SJSA1 (cell line): ENCODE results near the gene CCDC88B. TPM values are rescaled to one million over a fixed set of nuclear protein-coding genes. Genes with fewer than 3 reads are reported as not detected.

Experiments used
- DNase-seq, 2 experiments: peaks; one replicate each; pipeline ENCODE4 v3.0.0-alpha.2; 2015 to 2020; ENCODE audit warnings: low spot score in 2 of 2, low read depth in 1 of 2
- H3K27ac ChIP-seq: fragments of 250-450 bp; sonication (Bioruptor Pico); 2 replicates; pipeline ENCODE4 v1.5.1; 2020; ENCODE audit warnings: mild to moderate bottlenecking, moderate library complexity
- H3K27me3 ChIP-seq: fragments of 250-450 bp; sonication (Bioruptor Pico); replicated peaks from 2 replicates; pipeline ENCODE4 v1.5.1; 2020; ENCODE audit warnings: mild to moderate bottlenecking, moderate library complexity
- H3K36me3 ChIP-seq: fragments of 250-450 bp; sonication (Bioruptor Pico); 2 replicates; pipeline ENCODE4 v1.5.1; 2020; ENCODE audit warnings: mild to moderate bottlenecking
- H3K4me1 ChIP-seq: fragments of 250-450 bp; sonication (Bioruptor Pico); replicated peaks from 2 replicates; pipeline ENCODE4 v1.6.1; 2021; ENCODE audit warnings: mild to moderate bottlenecking
- H3K4me3 ChIP-seq: fragments of 250-450 bp; sonication (Bioruptor Pico); 2 replicates; pipeline ENCODE4 v1.5.1; 2020; ENCODE audit warnings: mild to moderate bottlenecking
- H3K9me3 ChIP-seq: fragments of 250-450 bp; sonication (Bioruptor Pico); replicated peaks from 2 replicates; pipeline ENCODE4 v1.5.1; 2020; ENCODE audit warnings: mild to moderate bottlenecking
- total RNA-seq: library from RNA; depleted of rRNA; stranded (reverse); fragments of >200 nt; shearing (Covaris generic); gene quantifications from 2 replicates; pipeline ENCODE4 v1.2.3, GENCODE V29; 2014; rRNA removed

Gene CCDC88B, protein sequence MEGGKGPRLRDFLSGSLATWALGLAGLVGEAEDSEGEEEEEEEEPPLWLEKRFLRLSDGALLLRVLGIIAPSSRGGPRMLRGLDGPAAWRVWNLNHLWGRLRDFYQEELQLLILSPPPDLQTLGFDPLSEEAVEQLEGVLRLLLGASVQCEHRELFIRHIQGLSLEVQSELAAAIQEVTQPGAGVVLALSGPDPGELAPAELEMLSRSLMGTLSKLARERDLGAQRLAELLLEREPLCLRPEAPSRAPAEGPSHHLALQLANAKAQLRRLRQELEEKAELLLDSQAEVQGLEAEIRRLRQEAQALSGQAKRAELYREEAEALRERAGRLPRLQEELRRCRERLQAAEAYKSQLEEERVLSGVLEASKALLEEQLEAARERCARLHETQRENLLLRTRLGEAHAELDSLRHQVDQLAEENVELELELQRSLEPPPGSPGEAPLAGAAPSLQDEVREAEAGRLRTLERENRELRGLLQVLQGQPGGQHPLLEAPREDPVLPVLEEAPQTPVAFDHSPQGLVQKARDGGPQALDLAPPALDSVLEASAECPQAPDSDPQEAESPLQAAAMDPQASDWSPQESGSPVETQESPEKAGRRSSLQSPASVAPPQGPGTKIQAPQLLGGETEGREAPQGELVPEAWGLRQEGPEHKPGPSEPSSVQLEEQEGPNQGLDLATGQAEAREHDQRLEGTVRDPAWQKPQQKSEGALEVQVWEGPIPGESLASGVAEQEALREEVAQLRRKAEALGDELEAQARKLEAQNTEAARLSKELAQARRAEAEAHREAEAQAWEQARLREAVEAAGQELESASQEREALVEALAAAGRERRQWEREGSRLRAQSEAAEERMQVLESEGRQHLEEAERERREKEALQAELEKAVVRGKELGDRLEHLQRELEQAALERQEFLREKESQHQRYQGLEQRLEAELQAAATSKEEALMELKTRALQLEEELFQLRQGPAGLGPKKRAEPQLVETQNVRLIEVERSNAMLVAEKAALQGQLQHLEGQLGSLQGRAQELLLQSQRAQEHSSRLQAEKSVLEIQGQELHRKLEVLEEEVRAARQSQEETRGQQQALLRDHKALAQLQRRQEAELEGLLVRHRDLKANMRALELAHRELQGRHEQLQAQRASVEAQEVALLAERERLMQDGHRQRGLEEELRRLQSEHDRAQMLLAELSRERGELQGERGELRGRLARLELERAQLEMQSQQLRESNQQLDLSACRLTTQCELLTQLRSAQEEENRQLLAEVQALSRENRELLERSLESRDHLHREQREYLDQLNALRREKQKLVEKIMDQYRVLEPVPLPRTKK (N-terminal part only)
- 2.2 and 5.3 TPM in 2 replicates for total RNA-seq

DNA sequence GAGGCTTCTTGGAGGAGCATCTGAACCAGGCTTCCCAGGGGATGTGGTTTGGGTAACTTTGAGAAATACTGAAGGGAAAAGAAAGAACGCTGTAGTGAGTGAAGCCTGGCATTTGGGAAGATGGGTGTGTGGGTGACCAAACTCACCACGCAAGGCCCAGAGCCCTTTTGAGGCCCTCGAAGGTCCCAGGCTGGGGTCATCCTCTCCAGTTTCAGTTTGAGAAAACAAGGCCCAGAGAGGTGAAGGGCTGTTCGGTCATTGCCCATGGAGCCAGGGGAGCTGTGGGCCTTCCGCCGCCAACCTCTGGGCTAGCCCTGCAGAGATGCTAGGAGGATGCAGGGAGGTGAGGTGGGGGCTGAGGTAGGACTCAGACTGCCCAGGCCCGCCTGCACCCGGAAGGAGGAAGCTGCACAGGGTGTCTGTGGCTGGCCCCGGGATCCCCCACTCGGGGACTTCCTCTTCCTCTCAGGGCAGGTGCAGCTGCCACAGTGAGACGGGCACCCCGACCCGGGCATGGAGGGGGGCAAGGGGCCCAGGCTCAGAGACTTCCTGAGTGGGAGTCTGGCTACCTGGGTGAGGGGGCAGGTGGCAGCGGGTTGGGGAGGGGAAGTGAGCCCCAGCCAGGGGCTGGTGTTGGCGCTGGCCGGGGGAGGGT is at the start of gene CCDC88B:
Gene CCDC88B (plus strand): TSS at position 451 of the 655 bp plus-strand sequence. CDS start 63 bp downstream, at position 514.
- no peak for DNase-seq

DNA sequence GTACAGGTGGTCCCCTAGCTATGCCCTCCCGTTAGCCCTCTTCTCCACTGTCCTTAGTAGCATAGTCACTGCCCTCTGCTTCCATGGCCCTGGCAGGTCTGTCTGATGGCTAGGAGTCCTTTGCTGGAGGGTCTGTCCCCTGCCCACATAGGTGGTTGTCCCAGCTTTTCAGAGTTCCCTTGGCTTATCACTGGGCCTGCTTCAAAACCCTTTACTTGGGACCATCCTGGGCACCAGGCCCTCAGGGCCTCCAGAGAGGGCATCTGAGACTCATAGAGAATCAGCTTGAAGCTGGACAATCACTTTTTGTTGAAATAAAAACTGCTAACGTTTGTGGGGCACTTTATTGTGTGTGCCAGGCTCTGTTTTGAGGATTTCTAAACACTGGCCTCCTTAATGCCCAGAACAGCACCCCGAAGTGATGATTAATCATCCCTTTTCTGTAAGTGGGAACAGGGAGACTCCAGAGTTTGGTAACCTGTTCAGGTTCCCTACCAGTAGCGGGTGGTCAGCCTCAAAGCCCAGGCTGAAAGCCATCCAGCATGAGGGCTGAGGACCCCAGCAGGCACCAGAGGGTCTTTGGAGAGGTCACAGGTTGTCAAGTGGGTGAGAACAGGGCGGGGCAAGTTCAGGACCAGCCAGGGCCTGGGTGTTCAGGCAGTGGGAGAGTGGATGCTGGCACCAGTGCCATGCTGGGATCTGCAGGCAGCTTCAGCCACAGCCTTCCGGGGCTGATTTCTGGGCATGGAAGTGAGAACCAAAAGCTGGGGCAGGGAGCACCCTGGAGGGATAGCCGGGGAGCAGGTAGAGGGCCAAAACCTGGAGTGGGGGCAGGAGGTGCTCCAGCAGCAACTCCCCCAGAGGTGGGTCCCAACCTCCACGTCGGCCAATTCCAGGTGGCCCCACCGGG is 49.4 kb upstream of the CCDC88B start:
- no peak for DNase-seq
- Histone ChIP-seq H3K36me3 (peaks cover under 1% of the 10 kb centered on the region), H3K4me1 (peaks cover 18% of the 10 kb centered on the region), H3K4me3 (no peak overlapping the region), H3K9me3 (0 out of 2 replicates have a peak, but pooled peaks cover 3% of the 10 kb centered on the region), H3K27ac (no peak overlapping the region), H3K27me3 (peaks cover 50% of the 10 kb centered on the region)

More for the DNA sequence above, at the start of gene CCDC88B:
- no peak within 1 kb of the TSS for H3K4me3 ChIP-seq
- H3K36me3 ChIP-seq, result no peaks in the 10 kb centered on the region
- H3K27me3 ChIP-seq, result no peaks in the 10 kb centered on the region
- H3K27ac ChIP-seq, result no peak within 1 kb of the TSS
- H3K4me1 ChIP-seq, result peaks cover 9% of the 10 kb centered on the region
- 0 out of 2 replicates have a peak, but pooled peaks cover 4% of the 10 kb centered on the region for H3K9me3 ChIP-seq

DNA sequence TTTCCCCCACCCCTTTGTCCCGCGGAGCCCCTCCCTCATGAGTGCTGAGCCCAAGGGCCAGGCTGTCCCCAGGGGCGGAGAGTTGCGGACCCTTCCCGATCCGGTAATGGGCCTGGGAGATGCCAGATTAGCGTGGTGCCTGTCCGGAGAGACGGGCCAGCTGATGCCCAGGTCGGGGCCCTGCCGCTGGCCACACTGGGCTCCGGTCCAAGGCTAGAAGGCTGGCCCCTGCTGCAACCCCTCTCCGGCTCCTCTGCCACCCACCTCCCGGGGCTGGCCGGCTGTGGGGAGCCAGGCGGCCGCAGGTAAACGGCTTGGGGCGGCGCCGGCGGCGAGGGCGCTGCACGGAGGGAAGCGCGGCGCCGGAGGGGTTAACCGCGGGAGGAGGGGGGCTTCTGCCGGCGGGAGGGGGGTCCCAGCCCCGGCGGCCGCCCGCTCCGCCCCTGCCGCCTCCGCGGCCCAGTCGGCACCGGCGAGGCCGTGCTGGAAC is 48.7 kb upstream of the CCDC88B start, which contains the start of gene KCNK4:
Gene KCNK4 (plus strand): TSS at position 41 of the 490 bp plus-strand sequence. CDS start 1,717 bp downstream, outside the sequence.
- DNase-seq, result no peak
- H3K9me3 ChIP-seq, result 0 out of 2 replicates have a peak, but pooled peaks cover 3% of the 10 kb centered on the region
- H3K36me3 ChIP-seq, result no peaks in the 10 kb centered on the region; the same call in 1 of the 2 replicates
- peaks cover 12% of the 10 kb centered on the region for H3K4me1 ChIP-seq
- H3K27ac ChIP-seq, result no peak within 1 kb of the TSS
- no peak within 1 kb of the TSS for H3K4me3 ChIP-seq
- H3K27me3 ChIP-seq, result peaks cover 51% of the 10 kb centered on the region

DNA sequence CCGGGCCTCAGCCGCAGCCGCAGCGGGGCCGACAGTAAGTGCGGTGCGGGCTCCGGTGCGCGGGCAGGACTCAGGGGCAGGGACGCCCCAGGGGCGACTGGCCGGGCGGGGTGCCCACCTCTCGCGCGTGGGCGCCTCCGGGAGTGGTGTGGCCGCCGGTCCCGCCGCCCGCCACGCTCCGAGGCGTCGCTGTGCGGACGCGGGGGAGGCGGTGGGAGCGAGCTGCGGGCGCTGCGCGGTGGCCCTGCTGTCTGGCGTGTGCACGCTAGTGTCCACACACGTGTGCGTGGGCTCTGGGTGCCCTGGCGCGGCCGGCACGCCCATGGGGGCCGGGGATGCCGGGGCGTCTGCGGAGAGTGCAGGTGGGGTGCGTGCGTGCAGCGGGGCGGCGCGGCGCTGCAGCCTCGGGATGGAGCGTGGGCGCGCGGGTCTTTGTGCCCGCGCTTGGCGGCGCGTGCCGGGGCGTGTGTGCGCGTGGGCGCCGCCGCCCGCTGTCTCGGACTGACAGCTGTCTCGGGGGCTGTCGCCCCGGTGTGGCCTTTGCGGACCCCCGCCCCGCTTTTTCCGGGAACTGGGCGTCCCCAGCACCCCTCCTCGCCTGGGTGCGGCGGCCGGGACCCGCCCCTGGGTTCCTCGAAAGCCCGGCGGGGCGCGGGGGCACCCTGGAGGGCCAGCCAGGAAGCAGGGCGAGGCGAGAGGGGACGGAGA is 48.1 kb upstream of the CCDC88B start:
- H3K27me3 ChIP-seq, result peaks cover 56% of the 10 kb centered on the region
- no peak overlapping the region for H3K4me3 ChIP-seq
- DNase-seq, result no peak

GRCh38 chr11:64292460-64293254 is 47.3 kb upstream of the CCDC88B start:
- peaks cover 10% of the 10 kb centered on the region for H3K4me1 ChIP-seq
- DNase-seq, result no peak
- H3K36me3 ChIP-seq, result no peaks in the 10 kb centered on the region; the same call in 1 of the 2 replicates
- H3K9me3 ChIP-seq, result 0 out of 2 replicates have a peak, but pooled peaks cover 3% of the 10 kb centered on the region
- no peak overlapping the region for H3K4me3 ChIP-seq
- no peak overlapping the region for H3K27ac ChIP-seq
- H3K27me3 ChIP-seq, result peaks cover 61% of the 10 kb centered on the region

More for the DNA sequence above, 48.1 kb upstream of the CCDC88B start:
- H3K9me3 ChIP-seq, result 0 out of 2 replicates have a peak, but pooled peaks cover 3% of the 10 kb centered on the region
- peaks cover 10% of the 10 kb centered on the region for H3K4me1 ChIP-seq
- no peaks in the 10 kb centered on the region; the same call in 1 of the 2 replicates for H3K36me3 ChIP-seq
- H3K27ac ChIP-seq, result no peak overlapping the region

- H3K4me3 ChIP-seq, result no peak overlapping the region
- DNase-seq, result no peak
- peaks cover 80% of the 10 kb centered on the region for H3K27me3 ChIP-seq
- H3K4me1 ChIP-seq, result peaks cover 10% of the 10 kb centered on the region
- H3K36me3 ChIP-seq, result no peaks in the 10 kb centered on the region; the same call in 1 of the 2 replicates
- 0 out of 2 replicates have a peak, but pooled peaks cover 3% of the 10 kb centered on the region for H3K9me3 ChIP-seq
- H3K27ac ChIP-seq, result no peak overlapping the region
Observed at GRCh38 chr11:64294774-64295173, 45.2 kb upstream of the CCDC88B start.

DNA sequence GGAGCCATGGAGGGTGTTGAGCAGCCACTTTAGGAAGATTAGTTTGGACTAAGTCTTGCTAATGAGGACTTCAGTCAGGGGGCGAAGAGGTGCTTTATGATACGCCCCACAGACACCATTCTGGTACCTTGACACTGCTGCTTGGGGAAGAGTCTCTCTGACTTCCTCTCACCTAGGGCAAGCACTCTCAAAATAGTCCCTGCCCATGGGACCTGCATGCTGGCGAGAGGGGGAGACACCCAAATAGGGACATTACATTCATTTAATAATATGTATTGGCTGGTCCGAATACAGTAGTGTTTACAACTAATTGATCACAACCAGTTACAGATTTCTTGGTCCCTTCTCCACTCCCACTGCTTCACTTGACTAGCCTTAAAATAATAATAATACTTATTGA is 44.2 kb upstream of the CCDC88B start:
- Histone ChIP-seq H3K27me3 (peaks cover 82% of the 10 kb centered on the region), H3K4me1 (peaks cover 10% of the 10 kb centered on the region), H3K27ac (no peak overlapping the region), H3K9me3 (0 out of 2 replicates have a peak, but pooled peaks cover 3% of the 10 kb centered on the region), H3K4me3 (no peak overlapping the region), H3K36me3 (no peaks in the 10 kb centered on the region; the same call in 1 of the 2 replicates)
- no peak for DNase-seq

GRCh38 chr11:64296236-64296635 is 43.8 kb upstream of the CCDC88B start:
- no peak for DNase-seq
- no peak overlapping the region for H3K27ac ChIP-seq
- H3K27me3 ChIP-seq, result peaks cover 79% of the 10 kb centered on the region
- no peaks in the 10 kb centered on the region; the same call in 1 of the 2 replicates for H3K36me3 ChIP-seq
- peaks cover 11% of the 10 kb centered on the region for H3K4me1 ChIP-seq
- no peak overlapping the region for H3K4me3 ChIP-seq
- H3K9me3 ChIP-seq, result 0 out of 2 replicates have a peak, but pooled peaks cover 3% of the 10 kb centered on the region

GRCh38 chr11:64296830-64297698 is 42.9 kb upstream of the CCDC88B start:
- Histone ChIP-seq H3K4me1 (peaks cover 10% of the 10 kb centered on the region), H3K4me3 (no peak overlapping the region), H3K9me3 (no peaks in the 10 kb centered on the region), H3K27ac (no peak overlapping the region), H3K36me3 (no peaks in the 10 kb centered on the region; the same call in 1 of the 2 replicates), H3K27me3 (peaks cover 71% of the 10 kb centered on the region)
- DNase-seq, result no peak
